HG03039 (cell line): ENCODE data around the gene CYB561.

Source experiments
- ATAC-seq: cut with Tn5 transposase; IDR thresholded peaks from one replicate; pipeline ENCODE4 v1.9.1; 2021; ENCODE audit warnings: mild to moderate bottlenecking, moderate library complexity; ENCODE audit not compliant: unreplicated experiment

CYB561 gene

GRCh38 chr17:63435681-63436522, 10.2 kb downstream of the CYB561 start:
- no peak for ATAC-seq

- ATAC-seq = no peak
Measured at GRCh38 chr17:63434951-63435571, 11.0 kb downstream of the CYB561 start.

GRCh38 chr17:63433746-63434591, 12.1 kb downstream of the CYB561 start:
- no peak for ATAC-seq

- no peak for ATAC-seq
Measured at GRCh38 chr17:63431939-63432804, 13.9 kb downstream of the CYB561 start.

- no peak for ATAC-seq
Measured at GRCh38 chr17:63431618-63431938, 14.5 kb downstream of the CYB561 start.

- no peak for ATAC-seq
Measured at GRCh38 chr17:63430223-63430622, 15.9 kb downstream of the CYB561 start.

GRCh38 chr17:63429766-63430165, 16.3 kb downstream of the CYB561 start:
- ATAC-seq = no peak

GRCh38 chr17:63426917-63427308, 19.2 kb downstream of the CYB561 start:
- no peak for ATAC-seq

GRCh38 chr17:63426041-63426916, 19.8 kb downstream of the CYB561 start:
- ATAC-seq = no peak

- no peak for ATAC-seq
Measured at GRCh38 chr17:63425483-63425882, 20.6 kb downstream of the CYB561 start.

- no peak for ATAC-seq
Measured at GRCh38 chr17:63423963-63424362, 22.1 kb downstream of the CYB561 start.

GRCh38 chr17:63423251-63423950, 22.7 kb downstream of the CYB561 start:
- ATAC-seq = no peak

GRCh38 chr17:63421681-63422645, 24.1 kb downstream of the CYB561 start:
- ATAC-seq = no peak

- ATAC-seq = no peak
Measured at GRCh38 chr17:63420868-63421680, 25.0 kb downstream of the CYB561 start.

GRCh38 chr17:63419949-63420867, 25.9 kb downstream of the CYB561 start:
- no peak for ATAC-seq

GRCh38 chr17:63419398-63419797, 26.7 kb downstream of the CYB561 start:
- ATAC-seq = no peak
